Mesenchymal stem cell (in vitro differentiated cells and primary cell): ENCODE measurements around the gene FNDC3B.
A peak's percentile ranks its signal among the peaks of the same experiment; 100 is the strongest.

ENCODE experiments used
- DNase-seq: peaks from one replicate; pipeline ENCODE4 v3.0.0-alpha.2; 2013
- H2AFZ ChIP-seq: one replicate; pipeline ENCODE4 v1.6.1; 2013; ENCODE audit warnings: low read depth, mild to moderate bottlenecking, control low read depth, inconsistent platforms, low read length, moderate library complexity
- H2AK5ac ChIP-seq: 2 replicates; pipeline ENCODE4 v1.6.1; 2013; ENCODE audit warnings: low read length, moderate library complexity, mild to moderate bottlenecking, inconsistent platforms; ENCODE audit not compliant: severe bottlenecking
- H2BK120ac ChIP-seq: one replicate; pipeline ENCODE4 v1.6.1; 2013; ENCODE audit warnings: low read depth, mild to moderate bottlenecking, inconsistent platforms, low read length, moderate library complexity
- H2BK12ac ChIP-seq, 2 experiments: one replicate each; pipeline ENCODE4 v1.6.1; 2013; ENCODE audit warnings: inconsistent platforms in 2 of 2, low read length in 2 of 2, mild to moderate bottlenecking in 2 of 2, moderate library complexity in 2 of 2, control low read depth in 1 of 2
- H2BK15ac ChIP-seq: one replicate; pipeline ENCODE4 v1.6.1; 2013; ENCODE audit warnings: mild to moderate bottlenecking, low read depth, inconsistent platforms; ENCODE audit not compliant: poor library complexity, severe bottlenecking
- H2BK5ac ChIP-seq: 2 replicates; pipeline ENCODE4 v1.6.1; 2013; ENCODE audit warnings: low read depth, mild to moderate bottlenecking, low read length, control low read depth, inconsistent platforms; ENCODE audit not compliant: poor library complexity, severe bottlenecking
- H3K14ac ChIP-seq, 2 experiments: one replicate each; pipeline ENCODE4 v1.6.1; 2013; ENCODE audit warnings: inconsistent platforms in 2 of 2, low read length in 2 of 2, control low read depth in 1 of 2, mild to moderate bottlenecking in 1 of 2, moderate library complexity in 1 of 2
- H3K18ac ChIP-seq, 2 experiments: one replicate each; pipeline ENCODE4 v1.6.1; 2013; ENCODE audit warnings: inconsistent platforms in 2 of 2, low read length in 2 of 2, control low read depth in 1 of 2, low read depth in 1 of 2, mild to moderate bottlenecking in 1 of 2
- H3K23ac ChIP-seq, 2 experiments: one replicate each; pipeline ENCODE4 v1.6.1; 2013; ENCODE audit warnings: inconsistent platforms in 2 of 2, low read length in 2 of 2, mild to moderate bottlenecking in 2 of 2, moderate library complexity in 2 of 2, control low read depth in 1 of 2
- H3K27ac ChIP-seq: 2 replicates; pipeline ENCODE4 v1.5.1; 2013; ENCODE audit warnings: mild to moderate bottlenecking, moderate library complexity, low read length, control low read depth, inconsistent platforms; ENCODE audit not compliant: poor library complexity, severe bottlenecking
- H3K27me3 ChIP-seq, 2 experiments: 2 replicates each; pipeline versions ENCODE4 v1.6.1 to v1.7.0; 2013; ENCODE audit warnings: low read length in 2 of 2, mild to moderate bottlenecking in 2 of 2, moderate library complexity in 2 of 2, control low read depth in 1 of 2, inconsistent platforms in 1 of 2; ENCODE audit not compliant: control insufficient read depth in 1 of 2, insufficient read depth in 1 of 2
- H3K36me3 ChIP-seq, 2 experiments: 2 replicates each; pipeline versions ENCODE4 v1.6.1 to v1.7.0; 2013; ENCODE audit warnings: low read length in 2 of 2, control low read depth in 1 of 2, inconsistent platforms in 1 of 2, low read depth in 1 of 2, mild to moderate bottlenecking in 1 of 2; ENCODE audit not compliant: insufficient read depth in 2 of 2, control insufficient read depth in 1 of 2
- H3K4ac ChIP-seq, 2 experiments: one replicate each; pipeline ENCODE4 v1.6.1; 2013; ENCODE audit warnings: inconsistent platforms in 2 of 2, low read length in 2 of 2, mild to moderate bottlenecking in 2 of 2, moderate library complexity in 2 of 2, control low read depth in 1 of 2, low read depth in 1 of 2
- H3K4me1 ChIP-seq: 2 replicates; pipeline ENCODE4 v1.6.1; 2013; ENCODE audit warnings: low read depth, low read length, control low read depth; ENCODE audit not compliant: control insufficient read depth, insufficient read depth
- H3K4me2 ChIP-seq: 2 replicates; pipeline ENCODE4 v1.6.1; 2013; ENCODE audit warnings: low read length, mild to moderate bottlenecking, inconsistent platforms; ENCODE audit not compliant: poor library complexity, severe bottlenecking
- H3K4me3 ChIP-seq, 2 experiments: 2 replicates each; pipeline versions ENCODE4 v1.5.1 to v1.7.0; 2013; ENCODE audit warnings: low read length in 2 of 2, mild to moderate bottlenecking in 2 of 2, control low read depth in 1 of 2, low read depth in 1 of 2; ENCODE audit not compliant: insufficient read depth in 1 of 2
- H3K79me1 ChIP-seq: replicated peaks from 2 replicates; pipeline ENCODE4 v1.6.1; 2013; ENCODE audit warnings: mild to moderate bottlenecking, control low read depth, low read length, inconsistent platforms; ENCODE audit not compliant: poor library complexity, severe bottlenecking
- H3K9ac ChIP-seq: 2 replicates; pipeline ENCODE4 v1.7.0; 2013; ENCODE audit warnings: mild to moderate bottlenecking, low read length, moderate library complexity
- H3K9me3 ChIP-seq: 2 replicates; pipeline ENCODE4 v1.7.0; 2013; ENCODE audit warnings: mild to moderate bottlenecking, low read length; ENCODE audit not compliant: control insufficient read depth
- H4K8ac ChIP-seq: one replicate; pipeline ENCODE4 v1.6.1; 2013; ENCODE audit warnings: inconsistent platforms, mild to moderate bottlenecking, low read length, moderate library complexity
- H4K91ac ChIP-seq: one replicate; pipeline ENCODE4 v1.6.1; 2013; ENCODE audit warnings: mild to moderate bottlenecking, low read length, inconsistent platforms
- WGBS: methylation state at CpG from one replicate; pipeline ENCODE4 v1.1.7; 2013; ENCODE audit warnings: mixed read lengths; 5-methylcytosine and 5-hydroxymethylcytosine counted together

Gene FNDC3B

DNA sequence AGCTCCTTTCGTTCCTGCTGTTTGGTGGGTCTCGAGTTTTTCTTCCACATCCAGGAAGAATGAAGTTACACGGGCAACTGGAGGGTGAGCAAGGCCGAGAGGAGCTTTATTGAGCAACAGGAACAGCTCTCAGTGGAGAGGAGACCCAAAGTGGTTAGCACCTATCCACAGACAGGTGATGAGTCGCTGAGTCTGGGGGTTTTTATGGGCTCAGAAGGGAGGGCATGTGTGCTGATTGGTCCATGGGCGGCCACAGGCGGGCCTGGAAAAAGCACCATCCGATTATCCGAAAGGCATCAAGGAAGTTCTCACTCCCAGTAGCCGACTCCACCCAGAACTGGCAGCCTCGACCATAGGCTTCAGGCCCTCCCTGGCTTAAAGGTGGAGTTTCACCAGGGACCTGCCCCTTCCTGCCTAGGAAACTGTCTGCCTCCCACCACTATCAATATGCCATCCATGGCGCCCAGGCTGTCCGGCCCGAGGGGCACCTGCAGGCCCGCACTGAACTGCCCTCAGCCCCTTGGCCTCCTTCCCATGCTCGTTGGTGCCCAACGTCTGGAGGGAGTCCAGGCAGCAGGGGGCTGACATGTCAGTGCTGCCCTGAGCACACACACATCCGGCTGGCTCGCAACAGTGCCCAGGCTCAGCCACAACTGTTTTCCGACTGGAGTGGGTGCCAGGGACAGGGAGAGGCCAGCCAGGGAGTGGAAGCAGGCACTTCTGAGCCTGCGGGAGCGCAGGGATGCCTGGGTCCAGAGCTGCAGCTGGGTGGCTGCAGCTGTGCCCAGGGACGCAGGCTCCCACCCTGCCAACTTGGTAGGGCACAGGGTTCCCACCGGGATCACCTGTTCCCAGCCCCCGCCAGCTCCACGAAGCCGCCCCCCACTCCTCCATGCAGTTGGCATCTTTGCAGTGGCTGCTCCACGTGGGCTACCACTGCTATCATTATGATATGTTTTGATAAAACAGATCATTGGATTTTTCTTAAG lies 170.2 kb downstream of the FNDC3B start:
- WGBS = 95% methylated on average over 27 of the region's 28 CpGs

DNA sequence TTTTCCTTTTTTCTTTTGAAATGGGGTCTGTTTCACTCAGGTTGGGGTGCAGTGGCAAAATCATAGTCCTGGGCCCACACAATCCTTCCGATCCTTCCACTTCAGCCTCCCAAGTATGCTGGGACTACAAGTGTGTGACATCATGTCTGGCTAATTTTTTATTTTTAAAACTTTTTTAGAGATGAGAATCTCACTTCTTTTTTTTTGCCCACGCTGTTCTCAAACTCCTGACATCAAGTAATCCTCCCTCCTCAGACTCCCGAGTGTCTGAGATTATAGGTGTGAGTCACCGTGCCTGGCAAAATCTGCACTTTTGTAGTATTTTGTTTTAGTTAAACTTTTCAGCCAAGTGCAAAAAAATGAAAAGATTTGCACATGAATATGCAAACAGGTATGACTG lies 171.0 kb downstream of the FNDC3B start:
- Histone ChIP-seq H2BK5ac (no peak overlapping the region), H2AK5ac (no peak overlapping the region), H3K18ac (no peak overlapping the region), H3K4me3 (no peak overlapping the region), H3K14ac (no peak overlapping the region), H3K79me1 (peaks cover 5% of the 10 kb centered on the region), H3K27me3 (no peaks in the 10 kb centered on the region), H4K8ac (no peak overlapping the region), H3K4ac (no peak overlapping the region), H4K91ac (no peak overlapping the region), H3K9me3 (no peaks in the 10 kb centered on the region), H3K4me1 (peaks cover 16% of the 10 kb centered on the region), H3K9ac (peak overlapping the region; percentile 39), H2BK15ac (no peak overlapping the region), H3K23ac (no peak overlapping the region), H3K27ac (no peak overlapping the region), H2AFZ (no peak overlapping the region), H3K36me3 (peaks cover 16 to 22% of the 10 kb centered on the region in 2 experiments), H2BK120ac (no peak overlapping the region), H2BK12ac (no peak overlapping the region), H3K4me2 (no peak overlapping the region)
- WGBS = 49% methylated on average over 2 of the region's 4 CpGs
- no peak for DNase-seq

More for the DNA sequence above, 170.2 kb downstream of the FNDC3B start:
- H3K18ac ChIP-seq = no peak overlapping the region
- H2AFZ ChIP-seq = no peak overlapping the region
- H2AK5ac ChIP-seq = no peak overlapping the region
- no peak overlapping the region for H2BK120ac ChIP-seq
- peaks cover 16% of the 10 kb centered on the region for H3K4me1 ChIP-seq
- H3K79me1 ChIP-seq = peaks cover 5% of the 10 kb centered on the region
- H3K9ac ChIP-seq = no peak overlapping the region
- no peak overlapping the region for H2BK12ac ChIP-seq
- H4K8ac ChIP-seq = no peak overlapping the region
- H2BK15ac ChIP-seq = no peak overlapping the region
- no peak overlapping the region for H4K91ac ChIP-seq
- H3K4me2 ChIP-seq = no peak overlapping the region
- H2BK5ac ChIP-seq = no peak overlapping the region
- H3K36me3 ChIP-seq = peaks cover 16 to 22% of the 10 kb centered on the region in 2 experiments
- no peaks in the 10 kb centered on the region for H3K9me3 ChIP-seq
- H3K14ac ChIP-seq = peak overlapping the region in 1 of 2 experiments; percentile 56
- H3K27ac ChIP-seq = no peak overlapping the region
- no peak for DNase-seq
- no peaks in the 10 kb centered on the region for H3K27me3 ChIP-seq
- peak overlapping the region in 1 of 2 experiments; percentile 18 for H3K23ac ChIP-seq
- no peak overlapping the region for H3K4ac ChIP-seq
- no peak overlapping the region for H3K4me3 ChIP-seq

DNA sequence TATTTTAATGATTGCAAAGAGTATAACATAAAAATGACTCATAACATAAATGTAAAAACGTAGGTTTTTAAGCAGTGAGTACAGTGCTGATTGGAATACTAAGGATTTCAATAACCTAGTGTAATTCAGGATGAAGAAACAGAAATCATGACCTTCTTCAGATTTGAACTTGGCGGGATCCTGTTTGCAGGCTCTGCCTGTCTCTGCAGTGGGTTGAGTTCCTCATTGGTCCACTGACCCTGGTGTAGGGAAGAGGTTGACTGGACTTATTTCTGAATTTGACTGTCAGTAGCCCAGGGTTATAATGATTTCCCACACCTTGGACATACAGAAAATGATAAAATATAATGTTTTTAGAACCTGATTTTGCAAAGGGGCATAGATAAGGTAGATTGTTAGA lies 171.7 kb downstream of the FNDC3B start:
- H3K9me3 ChIP-seq = no peaks in the 10 kb centered on the region
- H3K79me1 ChIP-seq = peaks cover 5% of the 10 kb centered on the region
- no peak overlapping the region for H2AK5ac ChIP-seq
- H2BK12ac ChIP-seq = no peak overlapping the region
- no peak overlapping the region for H3K23ac ChIP-seq
- H3K4me2 ChIP-seq = no peak overlapping the region
- H3K4ac ChIP-seq = no peak overlapping the region
- H2AFZ ChIP-seq = no peak overlapping the region
- no peak overlapping the region for H3K27ac ChIP-seq
- no peak overlapping the region for H3K18ac ChIP-seq
- no peak overlapping the region for H3K4me3 ChIP-seq
- H4K8ac ChIP-seq = no peak overlapping the region
- H3K14ac ChIP-seq = no peak overlapping the region
- no peak overlapping the region for H2BK15ac ChIP-seq
- H4K91ac ChIP-seq = no peak overlapping the region
- H3K4me1 ChIP-seq = peaks cover 16% of the 10 kb centered on the region
- H3K27me3 ChIP-seq = no peaks in the 10 kb centered on the region
- 93% methylated on average over 2 of the region's 2 CpGs for WGBS
- H3K36me3 ChIP-seq = peaks cover 16 to 22% of the 10 kb centered on the region in 2 experiments
- no peak overlapping the region for H2BK120ac ChIP-seq
- no peak overlapping the region for H2BK5ac ChIP-seq
- DNase-seq = no peak
- H3K9ac ChIP-seq = peak overlapping the region; percentile 59

DNA sequence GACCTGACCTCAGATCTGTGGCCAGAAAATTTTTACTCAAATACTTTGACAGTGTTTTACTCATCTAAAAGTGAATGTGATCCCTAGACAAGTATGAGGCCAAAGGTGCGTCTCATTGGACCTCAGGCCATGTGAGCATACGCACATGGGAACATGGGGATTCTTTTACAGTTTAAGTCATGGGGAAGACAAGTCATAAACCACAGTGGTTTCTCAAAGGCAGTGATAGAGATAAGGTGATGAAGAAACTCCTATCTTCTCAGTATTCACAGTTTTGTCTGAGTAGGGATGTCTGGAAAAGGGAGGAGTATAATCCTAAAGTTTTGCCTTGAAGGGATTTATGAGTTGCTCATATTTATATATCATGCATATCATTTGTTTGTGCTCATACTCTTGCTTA lies 173.8 kb downstream of the FNDC3B start:
- no peak overlapping the region for H3K4ac ChIP-seq
- no peak overlapping the region for H3K23ac ChIP-seq
- H3K4me1 ChIP-seq = peaks cover 17% of the 10 kb centered on the region
- H2BK15ac ChIP-seq = no peak overlapping the region
- no peak overlapping the region for H4K91ac ChIP-seq
- no peak overlapping the region for H4K8ac ChIP-seq
- H2BK5ac ChIP-seq = no peak overlapping the region
- H3K36me3 ChIP-seq = peaks cover 16 to 28% of the 10 kb centered on the region in 2 experiments
- no peak overlapping the region for H2BK120ac ChIP-seq
- H3K9me3 ChIP-seq = no peaks in the 10 kb centered on the region
- WGBS = 93% methylated on average over 2 of the region's 2 CpGs
- no peak overlapping the region for H2AK5ac ChIP-seq
- H3K79me1 ChIP-seq = peaks cover 5% of the 10 kb centered on the region
- H3K4me2 ChIP-seq = no peak overlapping the region
- H3K4me3 ChIP-seq = no peak overlapping the region
- H3K27ac ChIP-seq = no peak overlapping the region
- peak overlapping the region; percentile 59 for H3K9ac ChIP-seq
- no peak overlapping the region for H3K14ac ChIP-seq
- H2AFZ ChIP-seq = no peak overlapping the region
- no peak overlapping the region for H3K18ac ChIP-seq
- H2BK12ac ChIP-seq = no peak overlapping the region
- DNase-seq = peak; percentile 67
- H3K27me3 ChIP-seq = no peaks in the 10 kb centered on the region
